Measurements from ENCODE around the gene DBH.

The DBH gene

DNA sequence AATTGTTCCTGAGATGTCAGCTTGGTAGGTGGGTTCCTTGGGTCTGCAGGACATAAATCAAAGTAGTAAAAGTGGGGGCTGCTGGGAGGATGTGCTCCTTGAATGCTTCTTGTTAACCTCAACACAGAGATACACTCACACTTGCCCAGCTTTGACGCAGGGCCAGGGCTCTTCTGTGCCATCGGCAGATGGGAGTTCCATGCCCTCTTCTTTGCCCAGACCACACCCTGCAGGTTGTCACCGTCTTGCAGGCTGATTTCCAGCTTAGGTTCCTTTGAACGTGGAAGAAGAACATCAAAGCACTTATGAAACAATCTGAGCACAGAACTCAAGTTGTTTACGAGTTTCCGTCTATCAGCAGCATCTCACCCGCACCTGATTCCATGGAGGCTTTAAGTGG lies 11.0 kb downstream of the DBH start:
- FAIRE-seq: no peak

DNA sequence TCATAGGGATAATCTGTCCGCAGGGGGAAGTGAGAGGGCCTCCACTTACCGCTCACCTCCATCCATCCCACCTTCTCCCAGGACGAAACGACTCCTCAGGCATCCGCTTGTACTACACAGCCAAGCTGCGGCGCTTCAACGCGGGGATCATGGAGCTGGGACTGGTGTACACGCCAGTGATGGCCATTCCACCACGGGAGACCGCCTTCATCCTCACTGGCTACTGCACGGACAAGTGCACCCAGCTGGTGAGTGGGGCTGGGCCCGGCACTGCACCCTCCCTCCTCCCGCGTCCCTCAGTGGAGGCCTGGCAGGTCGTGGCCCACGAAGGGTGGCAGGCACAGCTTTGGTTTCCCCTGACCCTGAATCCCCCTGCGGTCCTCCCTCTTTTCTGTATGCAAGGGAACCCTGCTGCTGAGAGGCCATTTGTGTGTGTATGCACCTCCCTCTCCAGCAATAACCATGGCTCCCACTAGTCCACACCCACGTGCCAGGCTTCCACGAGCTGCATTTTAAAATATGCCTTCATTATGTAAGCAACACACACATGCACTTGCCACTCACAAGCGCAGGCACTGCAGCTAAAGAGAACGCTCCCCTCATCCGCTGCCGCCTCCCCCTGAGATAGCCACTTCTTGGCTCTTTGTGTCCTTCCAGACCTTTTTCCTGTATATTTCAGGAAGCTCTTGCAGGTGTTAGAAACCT lies 11.8 kb downstream of the DBH start:
- FAIRE-seq: no peak

DNA sequence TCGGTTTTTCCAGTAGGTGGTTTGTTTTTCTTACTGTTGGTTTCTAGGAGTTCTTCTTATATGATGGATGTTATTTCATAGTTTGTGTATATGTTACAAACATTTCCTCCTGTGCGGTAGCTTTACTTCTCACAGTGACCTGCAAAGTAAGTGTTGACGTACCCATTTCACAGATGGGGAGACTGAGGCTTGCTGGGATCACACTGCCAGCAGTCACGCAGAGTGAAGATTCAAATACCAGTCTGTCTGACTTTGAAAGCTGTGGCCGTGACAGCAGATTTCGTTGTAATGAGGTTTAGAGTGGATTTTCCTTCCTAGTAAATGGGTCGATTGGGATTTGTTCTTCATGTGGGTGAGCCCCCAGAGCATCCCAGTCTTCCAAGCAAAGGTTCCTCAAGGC lies 13.0 kb downstream of the DBH start:
- FAIRE-seq: no peak

DNA sequence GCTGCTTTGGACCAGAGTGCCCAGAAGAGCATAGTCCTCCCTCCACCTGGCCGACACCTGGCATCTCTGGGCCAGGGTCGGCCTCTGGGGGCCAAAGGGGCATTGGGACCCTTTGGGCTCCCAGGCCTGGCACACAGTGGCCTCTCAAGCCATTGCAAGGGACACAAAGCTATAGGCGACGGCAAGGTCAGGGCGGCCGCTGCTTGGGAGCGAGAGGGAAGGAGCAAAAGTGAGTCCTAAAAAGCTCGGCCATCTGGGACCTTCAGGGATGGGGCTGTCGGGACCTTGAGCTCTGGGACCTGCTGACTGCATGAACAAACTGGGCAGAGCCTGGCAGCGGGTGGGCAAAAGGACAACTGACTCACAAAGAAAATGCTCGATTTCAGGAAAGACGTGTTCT lies 13.9 kb downstream of the DBH start:
- FAIRE-seq: no peak

DNA sequence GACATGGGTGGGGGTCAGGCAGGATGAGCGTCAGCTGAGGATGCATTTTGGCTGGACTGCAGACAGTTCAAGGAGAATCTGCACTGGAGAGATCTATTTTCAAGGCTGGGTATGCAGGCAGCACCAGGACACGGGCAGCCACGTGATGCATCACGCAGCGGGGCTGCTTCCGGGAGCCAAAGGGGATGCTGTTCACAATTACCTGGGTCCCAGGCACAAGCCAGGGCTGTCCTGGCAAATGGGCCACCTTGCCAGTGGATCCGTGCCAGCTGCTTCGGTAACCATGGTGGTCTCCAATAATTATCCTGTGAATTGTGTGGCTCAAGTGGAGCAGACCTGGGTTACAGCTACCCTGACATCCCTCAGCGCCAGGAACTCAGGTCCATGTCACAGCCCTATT lies 17.5 kb downstream of the DBH start:
- FAIRE-seq: no peak

DNA sequence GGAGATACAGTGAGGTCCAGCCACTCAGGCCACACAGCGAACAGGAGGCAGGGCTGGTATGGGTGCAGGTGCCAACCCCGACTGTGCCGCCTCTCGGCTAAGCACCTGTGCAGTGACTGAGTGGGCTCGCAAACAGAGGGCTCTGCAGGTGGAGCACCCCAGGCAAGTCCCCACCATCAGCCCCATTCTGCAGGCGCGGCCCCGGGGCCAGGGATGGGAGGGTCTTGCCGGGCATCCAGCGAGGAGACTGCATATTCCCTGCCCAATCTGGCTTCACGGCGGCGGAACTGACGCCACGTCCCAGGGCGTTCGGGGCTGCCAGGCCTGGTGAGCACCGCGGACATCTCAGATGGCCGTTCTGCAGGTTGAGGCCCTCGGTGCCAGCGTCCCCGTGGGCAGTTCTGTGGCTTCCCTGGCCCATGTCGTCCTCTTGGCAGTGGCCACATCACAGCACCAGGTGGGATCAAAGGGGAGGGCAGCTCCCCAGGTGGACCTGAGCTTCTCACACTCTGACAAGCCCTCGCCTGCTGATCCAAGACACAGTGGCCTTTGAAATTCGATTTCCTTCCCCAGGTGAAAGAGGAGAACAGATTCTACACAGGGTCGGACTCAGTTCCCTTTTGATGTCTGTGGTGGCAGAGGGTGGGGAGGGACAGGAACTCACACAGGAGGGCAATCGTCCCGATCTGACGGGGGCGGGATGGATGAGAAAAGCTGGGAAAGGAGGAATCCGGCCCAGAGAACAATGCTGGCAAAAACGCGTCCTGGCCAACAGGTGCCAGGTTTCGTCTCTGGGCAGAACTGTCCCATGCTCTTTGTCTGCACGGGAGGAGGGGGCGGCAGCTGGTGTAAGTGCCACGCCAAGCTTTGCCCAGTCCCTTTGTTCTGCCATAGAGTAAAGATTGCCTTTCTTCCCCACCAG lies 18.8 kb downstream of the DBH start:
- FAIRE-seq: no peak

DNA sequence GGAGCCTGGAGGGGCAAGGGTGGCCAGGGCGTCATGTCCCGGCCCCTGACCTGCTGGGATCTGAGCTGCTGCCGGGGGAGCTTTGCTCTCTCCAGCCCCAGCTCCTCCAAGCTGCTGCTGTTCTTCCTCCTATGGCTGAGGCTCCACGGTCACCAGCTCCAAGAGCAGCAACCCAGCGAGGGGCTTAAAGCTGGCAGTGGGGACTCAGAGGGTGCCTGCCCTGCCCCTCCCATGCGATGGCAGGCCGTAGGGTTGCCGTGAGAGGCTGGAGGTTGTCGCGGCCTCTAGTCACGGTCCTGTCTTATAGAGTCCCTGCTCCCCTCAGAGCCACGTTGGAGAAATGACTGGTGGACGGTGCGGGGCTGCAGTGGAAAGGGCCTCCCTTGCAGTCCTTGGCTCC lies 19.5 kb downstream of the DBH start:
- no peak for FAIRE-seq

DNA sequence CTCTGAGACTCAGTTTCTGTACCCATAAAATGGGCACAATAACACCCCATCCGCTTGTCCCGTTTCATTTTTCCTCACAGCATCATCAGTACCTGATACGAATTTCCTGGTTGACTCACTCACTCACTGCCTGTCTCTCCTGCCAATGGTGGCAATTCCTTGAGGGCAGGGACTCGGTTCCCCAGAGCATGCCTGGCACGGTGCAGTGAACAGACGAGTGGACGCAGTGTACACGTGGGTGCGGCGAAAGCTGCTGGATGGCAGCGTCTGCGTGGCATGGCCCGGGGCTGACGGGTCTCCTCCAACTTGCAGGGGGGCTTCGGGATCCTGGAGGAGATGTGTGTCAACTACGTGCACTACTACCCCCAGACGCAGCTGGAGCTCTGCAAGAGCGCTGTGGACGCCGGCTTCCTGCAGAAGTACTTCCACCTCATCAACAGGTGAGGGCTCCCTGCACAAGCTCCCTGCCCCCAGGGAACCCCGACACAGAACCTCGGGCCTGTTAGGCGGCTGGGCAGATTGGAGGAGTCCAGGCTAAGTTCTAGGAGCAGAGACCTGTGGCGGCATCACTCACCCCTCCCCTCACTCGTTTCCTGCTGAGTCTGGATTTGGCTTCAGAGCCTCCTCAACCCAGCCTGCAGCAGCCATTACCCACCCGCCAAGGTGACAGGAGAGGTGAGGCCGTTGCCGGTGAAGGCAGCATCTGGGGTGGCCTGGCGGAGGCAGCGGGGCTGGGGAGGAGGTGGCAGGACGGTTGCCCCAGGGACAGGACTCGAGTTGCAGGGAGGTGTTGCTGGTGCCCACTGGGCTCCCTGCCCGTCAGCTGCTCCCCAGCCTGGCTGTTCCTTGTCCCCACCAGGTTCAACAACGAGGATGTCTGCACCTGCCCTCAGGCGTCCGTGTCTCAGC lies 20.3 kb downstream of the DBH start:
- no peak for FAIRE-seq

DNA sequence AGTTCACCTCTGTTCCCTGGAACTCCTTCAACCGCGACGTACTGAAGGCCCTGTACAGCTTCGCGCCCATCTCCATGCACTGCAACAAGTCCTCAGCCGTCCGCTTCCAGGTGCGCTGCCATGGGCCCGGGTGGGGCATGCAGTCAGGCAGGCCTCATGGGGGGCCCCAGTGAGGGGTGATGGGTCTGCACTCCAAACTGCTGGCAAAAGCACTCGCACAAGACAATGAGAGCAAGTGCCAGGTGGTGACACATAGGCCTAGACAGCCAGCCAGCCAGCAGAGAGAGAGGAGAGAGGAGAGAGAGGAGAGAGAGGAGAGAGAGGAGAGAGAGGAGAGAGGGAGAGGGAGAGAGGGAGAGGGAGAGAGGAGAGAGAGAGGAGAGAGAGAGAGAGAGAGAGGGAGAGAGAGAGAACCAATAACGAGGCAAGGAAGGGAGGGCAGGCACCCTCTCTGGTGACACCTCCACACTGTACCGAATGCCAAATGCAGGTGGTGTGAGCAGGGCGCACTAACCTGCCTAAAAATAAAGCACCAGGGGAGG lies 21.0 kb downstream of the DBH start:
- FAIRE-seq: no peak

DNA sequence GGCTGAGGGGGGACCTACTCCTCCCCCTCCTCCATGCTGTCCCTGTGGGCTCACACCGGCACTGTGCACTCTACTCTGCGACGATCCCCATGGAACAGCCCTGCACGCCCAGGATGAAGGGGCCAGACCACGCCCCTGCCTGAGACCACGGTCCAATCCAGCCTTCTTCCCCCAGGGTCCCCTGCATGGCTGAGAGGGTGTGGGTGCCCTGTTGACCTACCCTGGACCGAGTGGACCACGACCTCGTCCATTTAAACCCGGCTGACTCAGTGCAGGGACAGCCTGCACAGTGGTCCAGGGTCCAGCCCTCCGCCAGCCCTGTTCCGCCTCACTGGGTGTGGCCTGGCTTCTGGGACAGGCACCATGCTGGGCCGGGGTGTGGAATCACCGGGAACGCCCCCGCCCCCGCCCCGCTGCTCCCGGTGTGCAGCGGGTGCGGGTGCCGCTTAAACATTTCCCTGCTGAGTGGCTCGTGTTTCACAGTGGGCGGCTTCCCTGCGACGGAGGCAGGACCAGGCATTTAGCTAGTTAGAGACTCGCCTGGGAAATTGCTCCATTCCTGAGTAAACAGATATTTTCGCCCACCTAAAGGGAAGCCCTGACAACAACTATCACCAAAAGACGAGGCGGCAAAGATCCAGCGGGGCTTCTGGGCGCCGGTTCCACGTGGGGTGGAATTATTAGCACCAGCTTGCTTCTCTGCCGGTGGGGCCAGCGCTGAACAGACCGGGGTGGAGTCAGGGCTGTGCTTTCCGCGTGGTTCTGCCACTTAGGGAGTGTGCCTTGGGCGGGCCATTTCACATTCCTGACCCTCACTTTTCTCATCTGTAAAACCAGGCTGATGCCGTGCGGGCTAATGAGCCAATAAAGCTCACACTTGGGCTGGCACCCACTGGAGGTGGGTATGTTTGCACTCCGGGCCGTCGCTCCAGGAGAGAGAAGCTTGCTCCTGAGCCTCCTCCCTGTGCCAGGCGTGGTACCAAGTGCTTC lies 22.6 kb downstream of the DBH start:
- FAIRE-seq: no peak

DNA sequence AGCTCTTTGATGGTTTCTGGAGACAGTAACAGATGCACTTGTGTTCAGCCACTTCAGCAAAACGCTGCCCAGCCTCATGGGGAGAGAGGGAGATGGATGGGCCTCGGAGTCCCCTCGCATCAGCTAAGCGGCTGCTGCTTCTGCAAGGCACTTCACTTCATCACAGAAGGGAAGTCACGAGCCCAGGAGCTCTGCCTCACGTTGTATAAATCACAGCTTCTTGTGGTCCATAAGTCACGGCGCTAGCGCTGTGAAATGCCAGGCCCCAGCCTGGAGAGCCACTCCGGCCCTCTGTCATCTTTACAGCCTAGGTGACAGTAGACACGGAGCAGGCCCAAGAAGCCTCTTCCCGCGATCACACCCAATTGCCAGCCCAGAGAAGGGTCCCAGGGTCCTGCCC lies 23.4 kb downstream of the DBH start:
- no peak for FAIRE-seq

DNA sequence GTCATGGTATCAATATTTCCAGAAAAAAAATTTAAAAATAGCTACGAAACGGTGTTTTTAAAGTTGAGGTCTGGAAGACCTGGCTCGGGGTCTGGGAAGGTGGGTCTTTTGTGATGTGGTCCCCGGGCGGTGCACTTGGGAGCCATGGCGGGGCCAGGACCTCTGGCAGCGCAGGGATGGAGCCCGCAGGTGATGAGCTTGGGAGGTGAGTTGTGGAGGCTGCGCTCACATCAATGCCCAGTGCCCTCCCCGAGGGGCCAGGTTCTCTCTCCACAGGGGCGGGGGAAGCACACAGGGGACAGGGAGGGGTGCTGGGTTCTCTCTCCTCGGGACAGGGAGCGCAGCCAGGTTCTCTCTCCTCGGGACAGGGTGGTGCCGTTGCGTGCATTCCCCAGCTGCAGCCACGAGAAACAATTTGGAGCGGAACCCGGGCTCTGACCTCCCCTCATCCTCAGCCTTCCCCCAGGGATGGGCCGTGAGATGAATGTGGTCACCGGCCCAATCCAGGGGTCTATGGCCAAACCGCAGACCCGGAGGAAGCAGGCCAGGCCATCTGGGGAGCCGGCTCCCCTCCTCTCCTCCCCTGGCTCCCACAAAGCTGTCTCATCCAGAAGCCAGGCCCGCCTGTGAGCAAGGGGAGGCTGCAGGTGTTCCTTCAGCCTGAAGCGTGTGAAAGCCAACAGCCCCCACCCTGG lies 25.8 kb downstream of the DBH start:
- no peak for FAIRE-seq

DNA sequence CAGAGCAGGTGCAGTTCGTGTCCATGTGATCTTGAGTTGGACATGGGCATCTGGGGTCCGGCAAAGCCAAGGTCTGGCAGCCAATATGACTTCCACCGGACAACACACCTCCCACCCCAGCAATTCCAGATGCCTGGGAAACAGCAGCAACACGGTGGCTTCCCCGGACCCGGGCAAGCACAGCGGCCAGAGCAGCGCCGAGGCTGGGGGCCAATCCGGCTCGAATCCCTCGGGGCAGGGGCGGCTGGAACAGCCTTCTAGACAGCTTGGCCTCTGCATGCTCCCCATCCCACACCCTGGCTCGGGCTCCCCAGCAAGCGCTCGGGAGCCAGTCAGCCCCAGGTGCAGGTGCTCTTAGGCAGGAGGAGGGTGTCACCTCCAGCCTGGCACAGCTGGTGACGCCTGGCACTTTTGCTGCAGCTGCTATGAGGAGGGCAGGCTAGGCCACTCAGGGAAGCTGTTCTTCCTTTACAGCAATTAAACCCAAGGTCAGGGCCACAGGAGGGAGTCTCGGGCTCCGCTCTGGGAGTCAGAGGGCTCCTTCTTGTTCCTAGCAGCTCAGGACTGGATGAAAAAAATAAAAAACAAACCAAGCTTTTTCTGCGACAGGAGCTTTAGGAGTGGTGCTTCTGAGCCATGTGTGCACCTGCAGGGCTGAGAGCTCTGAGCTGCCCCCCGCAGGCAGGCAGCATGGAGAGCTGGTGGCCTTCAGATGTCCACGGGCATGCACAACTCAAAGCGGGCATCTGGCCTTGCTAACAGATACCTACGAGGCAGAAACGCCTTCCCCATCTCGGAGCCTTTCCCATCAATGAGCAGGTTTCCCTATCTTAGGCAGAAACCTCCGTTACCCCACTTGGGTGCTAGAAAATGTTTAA lies 28.2 kb downstream of the DBH start:
- FAIRE-seq: no peak

DNA sequence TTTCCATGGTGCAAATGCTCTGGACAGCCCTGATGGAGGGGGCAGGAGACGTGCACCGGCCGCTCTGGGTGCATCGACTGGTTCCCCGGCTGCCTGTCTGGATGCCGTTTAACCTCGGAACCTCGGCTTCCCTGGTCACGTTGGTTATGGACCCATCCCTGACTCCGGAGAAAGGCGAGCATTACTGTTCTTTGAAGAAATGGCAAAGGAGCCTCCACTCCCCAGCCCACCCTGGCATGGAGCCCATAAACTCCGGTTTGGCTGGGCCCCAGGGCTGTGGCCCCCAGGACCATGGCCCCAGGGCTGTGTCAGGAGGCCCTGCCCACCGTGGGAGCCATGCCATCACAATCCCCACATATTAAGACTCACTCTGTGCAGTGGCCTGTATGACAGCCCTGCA lies 28.9 kb downstream of the DBH start:
- FAIRE-seq: no peak

DNA sequence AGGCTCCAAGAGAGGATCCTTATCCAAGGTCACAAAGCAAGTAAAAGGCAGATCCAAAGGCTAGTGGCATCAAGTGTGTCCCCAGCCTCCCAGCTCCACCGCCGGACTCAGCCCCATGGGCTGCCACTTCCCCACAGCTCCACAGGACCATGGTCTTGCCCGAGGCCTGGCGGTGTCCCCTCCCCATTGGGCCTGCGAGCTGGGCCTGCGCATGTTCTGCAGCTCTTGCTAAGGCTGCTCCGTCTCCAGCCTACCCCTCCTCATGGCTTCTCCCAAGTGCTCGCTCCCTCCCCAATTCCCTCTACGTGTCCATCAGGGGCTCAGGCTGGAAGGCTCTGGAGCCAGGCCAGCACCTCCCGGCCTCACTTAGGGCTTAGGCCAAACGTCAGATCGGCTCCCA lies 29.4 kb downstream of the DBH start:
- FAIRE-seq: no peak

DNA sequence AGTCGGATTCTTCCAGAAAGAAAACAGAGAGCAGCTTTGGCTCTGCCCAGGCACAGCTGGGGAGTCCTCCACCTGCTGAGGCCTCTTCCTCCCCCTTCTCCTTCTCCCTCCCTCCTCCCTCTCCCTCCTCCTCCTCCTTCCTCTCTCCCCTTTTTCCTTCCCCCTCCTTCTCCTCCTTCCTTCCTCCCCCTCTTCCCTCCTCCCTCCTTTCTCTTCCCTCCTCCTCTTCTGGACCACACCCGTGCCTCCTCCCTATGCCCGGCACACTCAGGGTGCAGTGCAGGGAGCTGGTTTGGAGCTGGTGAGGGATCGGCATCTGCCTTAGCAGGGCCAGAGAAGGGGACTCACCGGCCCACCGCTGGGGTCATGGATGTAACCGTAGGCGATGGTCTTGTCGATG lies 30.2 kb downstream of the DBH start:
- FAIRE-seq: no peak

DNA sequence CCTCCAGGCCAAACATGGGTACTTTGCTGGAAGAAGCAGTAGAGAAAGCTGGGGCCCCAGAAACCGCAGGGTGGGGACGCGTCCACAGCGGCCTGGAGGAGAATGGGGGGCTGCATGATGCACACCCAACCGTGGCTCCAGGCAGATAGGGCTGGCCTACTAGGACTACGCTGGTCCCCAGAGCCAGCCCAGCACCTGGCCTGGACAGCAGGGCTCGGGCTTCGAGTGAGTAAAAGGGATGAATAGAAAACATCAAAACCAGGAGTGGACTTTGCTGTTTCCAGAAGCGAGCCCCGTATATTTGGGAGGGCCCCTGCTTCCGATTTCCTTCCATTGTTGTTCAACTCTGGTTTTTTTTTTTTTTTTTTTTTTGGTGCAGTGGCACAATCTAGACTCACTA lies 30.7 kb downstream of the DBH start:
- no peak for FAIRE-seq

DNA sequence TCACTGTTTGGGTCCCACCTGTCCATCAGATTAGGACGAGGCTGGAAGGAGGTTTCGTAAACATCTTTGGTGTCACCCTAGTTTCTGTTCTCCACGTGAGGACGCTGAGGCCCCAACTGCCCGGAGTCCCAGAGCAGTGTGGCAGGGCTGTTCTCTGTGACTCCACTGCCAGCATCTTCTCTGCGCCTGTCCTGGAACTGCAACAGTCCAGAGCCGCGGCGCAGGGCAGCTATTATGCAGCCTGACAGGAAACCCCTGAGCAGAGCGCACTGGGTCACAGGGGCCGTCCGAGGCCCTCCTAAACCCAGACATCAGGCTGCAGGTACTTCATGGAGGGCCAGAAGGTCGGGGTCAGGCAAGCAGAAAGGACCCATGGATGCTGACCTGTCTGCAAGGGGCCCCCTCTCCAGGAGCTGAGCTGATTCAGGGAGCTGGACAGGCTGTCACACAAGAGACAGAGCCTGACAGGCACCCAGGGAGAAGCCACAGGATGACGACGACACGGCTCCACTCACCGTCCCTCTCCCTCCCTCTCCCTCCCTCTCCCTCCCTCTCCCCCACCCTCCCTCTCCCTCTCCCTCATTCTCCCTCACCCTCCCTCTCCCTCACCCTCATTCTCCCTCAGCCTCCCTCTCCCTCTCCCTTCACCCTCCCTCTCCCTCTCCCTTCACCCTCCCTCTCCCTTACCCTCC lies 31.7 kb downstream of the DBH start:
- FAIRE-seq: no peak

DNA sequence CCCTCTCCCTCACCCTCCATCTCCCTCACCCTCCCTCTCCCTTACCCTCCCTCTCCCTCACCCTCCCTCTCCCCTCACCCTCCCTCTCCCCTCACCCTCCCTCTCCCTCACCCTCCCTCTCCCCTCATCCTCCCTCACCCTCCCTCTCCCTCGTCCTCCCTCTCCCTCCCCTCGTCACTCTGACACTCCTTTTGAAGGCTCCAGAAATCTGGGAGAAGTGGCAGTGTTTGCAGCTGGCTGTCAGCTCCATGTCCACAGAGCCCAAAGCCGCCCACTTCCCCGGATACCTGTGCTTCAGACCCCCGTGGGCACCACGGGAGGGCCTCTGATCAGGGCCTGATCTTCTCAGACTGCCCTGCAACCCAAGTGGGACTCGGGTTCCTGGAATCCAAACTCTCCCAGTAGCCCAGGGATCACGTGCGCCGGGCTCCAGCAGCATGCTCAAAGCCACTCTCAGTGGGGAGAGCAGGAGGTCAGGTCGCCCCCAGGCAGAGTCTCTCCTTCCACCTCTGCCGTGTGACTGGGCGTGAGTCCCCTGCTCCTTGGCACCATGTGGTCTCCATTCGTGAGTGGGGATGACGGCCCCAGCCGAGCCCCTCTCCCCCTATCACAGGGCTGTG lies 33.1 kb downstream of the DBH start:
- FAIRE-seq: no peak
